H1 (cell line): ENCODE measurements around the gene ZNF385B. TPM values are rescaled to one million over a fixed set of nuclear protein-coding genes. Genes with fewer than 3 reads are reported as not detected.

ENCODE experiments used
- CTCF ChIA-PET: fragments of 300-600 bp; sonication (Branson Sonifier 250); formaldehyde crosslinking; loops from one replicate; lab custom pipeline; 2021; ENCODE audit not compliant: partially characterized antibody; lab: Charles Lee
- POLR2A ChIA-PET: fragments of 300-600 bp; sonication (Branson Sonifier 250); formaldehyde crosslinking; loops from one replicate; lab custom pipeline; 2021; ENCODE audit warnings: inconsistent platforms; ENCODE audit not compliant: partially characterized antibody; lab: Charles Lee
- DNase-seq, 2 experiments: peaks; one replicate each; pipeline versions ENCODE4 v3.0.0 to v3.0.0-alpha.2; 2010 to 2022; ENCODE audit warnings: low spot score in 2 of 2, low read depth in 1 of 2, mixed read lengths in 1 of 2
- FAIRE-seq: peaks from 2 replicates; lab custom pipeline; 2011; peaks lifted over from hg19 to GRCh38; lab: Jason Lieb, UNC
- H2AFZ ChIP-seq: 2 replicates; pipeline ENCODE4 v1.8.1; 2012; ENCODE audit warnings: low read length, inconsistent platforms
- H2AK5ac ChIP-seq: 2 replicates; pipeline ENCODE4 v1.6.1; 2013; ENCODE audit warnings: low read depth, low read length
- H2BK120ac ChIP-seq: replicated peaks from 2 replicates; pipeline ENCODE3; 2013; ENCODE audit warnings: low read depth, low read length, inconsistent platforms
- H2BK12ac ChIP-seq: 2 replicates; pipeline ENCODE4 v1.6.1; 2013; ENCODE audit warnings: low read depth, low read length
- H2BK15ac ChIP-seq: 2 replicates; pipeline ENCODE4 v1.6.1; 2013; ENCODE audit warnings: low read length
- H2BK20ac ChIP-seq: 2 replicates; pipeline ENCODE4 v1.6.1; 2013; ENCODE audit warnings: low read length
- H2BK5ac ChIP-seq: 2 replicates; pipeline ENCODE4 v1.6.1; 2013; ENCODE audit warnings: low read depth, low read length
- H3K14ac ChIP-seq: 2 replicates; pipeline ENCODE4 v1.6.1; 2013; ENCODE audit warnings: inconsistent platforms; ENCODE audit not compliant: insufficient read length
- H3K18ac ChIP-seq: 2 replicates; pipeline ENCODE4 v1.6.1; 2013; ENCODE audit warnings: low read length; ENCODE audit errors: extremely low read depth
- H3K23ac ChIP-seq: 2 replicates; pipeline ENCODE4 v1.6.1; 2013; ENCODE audit warnings: inconsistent platforms; ENCODE audit not compliant: insufficient read length
- H3K23me2 ChIP-seq: 2 replicates; pipeline ENCODE4 v1.6.1; 2013; ENCODE audit warnings: low read depth, low read length
- H3K27ac ChIP-seq: 2 replicates; pipeline ENCODE4 v1.6.1; 2011; ENCODE audit warnings: low read depth, low read length, inconsistent platforms
- H3K27me3 ChIP-seq, 4 experiments: replicated peaks in 1 of 4; 1 replicate in 1 of 4; 2 replicates in 3 of 4; pipeline versions ENCODE4 v1.6.1 to v1.8.1; 2011 to 2013; ENCODE audit warnings: low read length in 3 of 4, mild to moderate bottlenecking in 3 of 4, inconsistent platforms in 2 of 4, mixed read lengths in 2 of 4, moderate library complexity in 1 of 4; ENCODE audit not compliant: control insufficient read depth in 3 of 4, insufficient read depth in 3 of 4; ENCODE audit errors: extremely low read depth in 1 of 4
- H3K36me3 ChIP-seq, 4 experiments: 2 replicates each; pipeline versions ENCODE4 v1.6.1 to v1.8.1; 2011 to 2013; ENCODE audit warnings: mild to moderate bottlenecking in 4 of 4, low read length in 3 of 4, moderate library complexity in 2 of 4, control low read depth in 1 of 4, inconsistent platforms in 1 of 4; ENCODE audit not compliant: insufficient read depth in 4 of 4, control insufficient read depth in 2 of 4
- H3K4ac ChIP-seq: replicated peaks from 2 replicates; pipeline ENCODE3; 2013; ENCODE audit warnings: low read length, low read depth, mixed read lengths, inconsistent platforms; ENCODE audit not compliant: insufficient read length
- H3K4me1 ChIP-seq, 4 experiments: replicated peaks in 1 of 4; 1 replicate in 1 of 4; 2 replicates in 3 of 4; pipeline versions ENCODE4 v1.6.1 to v1.8.1; 2011 to 2013; ENCODE audit warnings: low read length in 3 of 4, inconsistent platforms in 2 of 4, mixed read lengths in 1 of 4; ENCODE audit not compliant: insufficient read depth in 4 of 4, control insufficient read depth in 3 of 4
- H3K4me2 ChIP-seq, 2 experiments: 2 replicates each; pipeline versions ENCODE4 v1.6.1 to v1.8.1; 2011 to 2013; ENCODE audit warnings: low read depth in 2 of 2, low read length in 2 of 2, control low read depth in 1 of 2, inconsistent platforms in 1 of 2, mild to moderate bottlenecking in 1 of 2; ENCODE audit not compliant: insufficient read depth in 1 of 2
- H3K4me3 ChIP-seq, 4 experiments: fragments of 200-600, 300-600 bp in 1 of 4; sonication (generic), shearing (Covaris generic), sonication (Bioruptor Twin) in 1 of 4; 2 replicates each; pipeline versions ENCODE4 v1.5.1 to v1.8.1; 2011 to 2016; ENCODE audit warnings: low read length in 4 of 4, low read depth in 3 of 4, control low read depth in 2 of 4, inconsistent platforms in 2 of 4, mild to moderate bottlenecking in 2 of 4, mixed read lengths in 1 of 4, moderate library complexity in 1 of 4; ENCODE audit not compliant: insufficient read depth in 2 of 4; ENCODE audit errors: extremely low read depth in 1 of 4
- H3K56ac ChIP-seq: replicated peaks from 2 replicates; pipeline ENCODE3; 2013; ENCODE audit warnings: low read depth, mild to moderate bottlenecking, mixed read lengths, low read length, inconsistent platforms; ENCODE audit not compliant: insufficient read length
- H3K79me1 ChIP-seq: 2 replicates; pipeline ENCODE4 v1.6.1; 2013; ENCODE audit warnings: low read depth, low read length, control low read depth
- H3K79me2 ChIP-seq, 2 experiments: 2 replicates each; pipeline versions ENCODE4 v1.6.1 to v1.8.1; 2012 to 2013; ENCODE audit warnings: low read length in 2 of 2, mild to moderate bottlenecking in 2 of 2, inconsistent platforms in 1 of 2; ENCODE audit not compliant: insufficient read depth in 2 of 2, control insufficient read depth in 1 of 2
- H3K9ac ChIP-seq, 4 experiments: replicated peaks in 1 of 4; 1 replicate in 1 of 4; 2 replicates in 3 of 4; pipeline versions ENCODE4 v1.6.1 to v1.8.1; 2011 to 2013; ENCODE audit warnings: low read depth in 3 of 4, low read length in 3 of 4, control low read depth in 2 of 4, mild to moderate bottlenecking in 2 of 4, moderate library complexity in 2 of 4, inconsistent platforms in 1 of 4; ENCODE audit errors: extremely low read depth in 1 of 4
- H3K9me3 ChIP-seq, 2 experiments: 2 replicates each; pipeline versions ENCODE4 v1.6.1 to v1.8.1; 2012 to 2013; ENCODE audit warnings: mild to moderate bottlenecking in 2 of 2, moderate library complexity in 2 of 2, control low read depth in 1 of 2, inconsistent platforms in 1 of 2, low read depth in 1 of 2, low read length in 1 of 2, mixed read lengths in 1 of 2; ENCODE audit not compliant: insufficient read depth in 2 of 2
- H4K20me1 ChIP-seq, 2 experiments: replicated peaks in 1 of 2; 2 replicates each; pipeline versions ENCODE3 to v1.8.1; 2011 to 2013; ENCODE audit warnings: inconsistent platforms in 2 of 2, low read length in 2 of 2, mild to moderate bottlenecking in 1 of 2; ENCODE audit not compliant: insufficient read depth in 2 of 2, control insufficient read depth in 1 of 2
- H4K5ac ChIP-seq: 2 replicates; pipeline ENCODE4 v1.6.1; 2013; ENCODE audit warnings: low read length, low read depth, mixed read lengths, inconsistent platforms; ENCODE audit not compliant: insufficient read length
- H4K8ac ChIP-seq: 2 replicates; pipeline ENCODE4 v1.8.0; 2013; ENCODE audit warnings: mild to moderate bottlenecking, moderate library complexity, low read length, inconsistent platforms; ENCODE audit not compliant: insufficient read depth; ENCODE audit errors: extremely low read depth
- H4K91ac ChIP-seq: replicated peaks from 2 replicates; pipeline ENCODE3; 2013; ENCODE audit warnings: low read length, mixed read lengths, inconsistent platforms; ENCODE audit not compliant: insufficient read length
- CBX8 ChIP-seq: fragments of 300-800, 300-1000 bp; sonication (generic); IDR thresholded peaks from 2 replicates; pipeline ENCODE4 v1.7.1; 2016; ENCODE audit warnings: low read depth, low read length, borderline replicate concordance
- CEBPB ChIP-seq: IDR thresholded peaks from 2 replicates; pipeline ENCODE4 v1.6.1; 2012; ENCODE audit warnings: low read depth, low read length
- CTBP2 ChIP-seq: IDR thresholded peaks from 2 replicates; pipeline ENCODE4 v1.7.0; 2011; ENCODE audit warnings: borderline replicate concordance, mild to moderate bottlenecking, moderate library complexity, mixed read lengths, low read length; ENCODE audit not compliant: insufficient read depth, insufficient read length
- EP300 ChIP-seq, 2 experiments: IDR thresholded peaks; 1 replicate in 1 of 2; 2 replicates in 1 of 2; pipeline ENCODE4 v1.6.1; 2011 to 2012; ENCODE audit warnings: low read depth in 2 of 2, low read length in 2 of 2, mild to moderate bottlenecking in 2 of 2, borderline replicate concordance in 1 of 2, inconsistent platforms in 1 of 2, moderate library complexity in 1 of 2
- RXRA ChIP-seq: IDR thresholded peaks from 2 replicates; pipeline ENCODE4 v1.6.1; 2011; ENCODE audit warnings: low read depth, mild to moderate bottlenecking, low read length, moderate library complexity; ENCODE audit not compliant: insufficient read depth
- TAF1 ChIP-seq: IDR thresholded peaks from 2 replicates; pipeline ENCODE4 v1.6.1; 2011; ENCODE audit warnings: mild to moderate bottlenecking, low read depth, low read length
- WGBS, 2 experiments: shearing (Covaris generic) in 1 of 2; methylation state at CpG; one replicate each; pipeline versions ENCODE4 v1.1.6 to v1.1.7; 2013 to 2015; ENCODE audit warnings: low lambda C conversion rate in 2 of 2, mixed read lengths in 2 of 2, inconsistent platforms in 1 of 2, low coverage in 1 of 2, missing lambda C conversion rate in 1 of 2; ENCODE audit not compliant: insufficient replicate concordance in 2 of 2, insufficient coverage in 1 of 2, insufficient read length in 1 of 2; ENCODE audit errors: extremely low coverage in 1 of 2, missing lambda C conversion rate in 1 of 2; 5-methylcytosine and 5-hydroxymethylcytosine counted together
- polyA plus RNA-seq, 7 experiments: library from polyadenylated mRNA; depleted of rRNA in 3 of 7; stranded (reverse) in 5 of 7; unstranded in 2 of 7; fragments of >200 nt in 5 of 7; fragments of 200-250 nt in 2 of 7; gene quantifications; 1 replicate in 5 of 7; 2 replicates in 1 of 7; 4 replicates in 1 of 7; pipeline versions ENCODE4 v1.2.1 to v1.2.3, GENCODE V29; 2011 to 2013; ENCODE audit warnings: missing spikeins in 2 of 7, mixed read lengths in 2 of 7
- total RNA-seq: library from RNA; stranded (reverse); fragmentation: NEBNext Ultra II Directional; extraction: Animal tissue kit (Norgen Biotek cat#: 25700); gene quantifications from 2 replicates; pipeline ENCODE4 v1.2.1, GENCODE V29; 2021
- TF ChIP-seq, protein P1 (sequence below), 3 experiments: IDR thresholded peaks; 1 replicate in 2 of 3; 2 replicates in 1 of 3; pipeline versions ENCODE4 v1.5.1 to v1.6.1; 2011; ENCODE audit warnings: low read length in 3 of 3, mild to moderate bottlenecking in 3 of 3, inconsistent platforms in 2 of 3, low read depth in 1 of 3, moderate library complexity in 1 of 3; ENCODE audit not compliant: insufficient read depth in 1 of 3; ENCODE audit errors: control extremely low read depth in 1 of 3
- TF ChIP-seq, protein P2 (sequence below): IDR thresholded peaks from 2 replicates; pipeline ENCODE4 v1.6.1; 2012; ENCODE audit warnings: low read length, inconsistent platforms

The ZNF385B gene
- total and polyA plus RNA-seq, 2 of the 8 experiments (the other 6 are each of a cell fraction or from before 2014, with no cell fraction given): 1.1 to 3.7 TPM

DNA sequence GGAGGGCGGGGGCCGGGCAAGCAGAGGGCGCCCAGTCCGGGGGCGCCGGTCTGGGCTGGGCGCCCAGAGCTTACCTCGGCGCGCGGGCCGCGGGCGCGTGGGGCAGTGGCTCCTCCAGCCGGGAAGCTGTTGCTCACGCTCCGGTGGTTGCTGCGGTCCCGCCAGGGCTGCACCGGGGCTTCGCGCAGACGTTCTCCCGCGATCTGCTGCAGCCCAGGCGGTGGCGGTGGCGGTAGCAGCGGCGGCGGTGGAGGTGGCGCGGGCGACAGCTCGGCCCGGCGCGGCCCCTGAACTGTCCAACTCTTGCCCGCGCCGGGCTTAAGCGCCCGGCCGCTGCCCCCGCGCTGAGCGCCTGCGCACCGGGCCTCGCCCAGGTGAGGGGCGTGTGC lies 391 bp downstream of the ZNF385B start:
- no peak overlapping the region for H2BK15ac ChIP-seq
- no peaks in the 10 kb centered on the region for H4K20me1 ChIP-seq
- H3K27ac ChIP-seq: no peak overlapping the region
- no peak overlapping the region for H2BK20ac ChIP-seq
- H4K8ac ChIP-seq: no peak overlapping the region
- H2BK120ac ChIP-seq: no peak overlapping the region
- H3K56ac ChIP-seq: no peak overlapping the region
- 0 out of 2 replicates have a peak overlapping the region, but pooled peaks have one; percentile 26 for H2AFZ ChIP-seq
- WGBS, 2 experiments: 0% methylated on average over 12 of the region's 52 CpGs; no CpG with 5 or more reads in 1 of the 2 experiments
- ChIA-PET CTCF (interaction anchor here (1.2 kb wide), 1 partner anchor 10 kb away, joined by 3 read pairs; no protein-coding TSS in a partner anchor), POLR2A (interaction anchor here (1.1 to 1.5 kb wide), 2 partner anchors 9 to 38 kb away, joined by 3 read pairs; no protein-coding TSS in a partner anchor)
- H3K4me3 ChIP-seq: peak overlapping the region; percentile 71 to 84 (median 78)
- peak overlapping the region; percentile 75 to 89 for H3K4me2 ChIP-seq
- H4K5ac ChIP-seq: no peak overlapping the region
- no peak overlapping the region for H3K14ac ChIP-seq
- no peak overlapping the region for H4K91ac ChIP-seq
- peak overlapping the region in 3 of 4 experiments; percentile 20 to 40 (median 39); a peak in 3 of 7 replicates for H3K9ac ChIP-seq
- no peak overlapping the region for H3K4ac ChIP-seq
- H3K18ac ChIP-seq: peak overlapping the region; percentile 88
- no peak for FAIRE-seq
- no peak overlapping the region for H2AK5ac ChIP-seq
- H3K79me1 ChIP-seq: no peaks in the 10 kb centered on the region
- H3K23ac ChIP-seq: no peak overlapping the region
- H3K4me1 ChIP-seq: peaks cover 0 to 7% (median 2%) of the 10 kb centered on the region in 4 experiments; a peak in 5 of 7 replicates
- peak in 1 of 2 experiments; percentile 77 for DNase-seq
- no peaks in the 10 kb centered on the region for H3K36me3 ChIP-seq
- H2BK12ac ChIP-seq: no peak overlapping the region
- H3K79me2 ChIP-seq: no peaks in the 10 kb centered on the region
- H3K27me3 ChIP-seq: peaks cover 6 to 37% (median 18%) of the 10 kb centered on the region in 4 experiments
- no peak overlapping the region for H2BK5ac ChIP-seq
- no peaks in the 10 kb centered on the region for H3K9me3 ChIP-seq
- peaks cover 5% of the 10 kb centered on the region; the same call in 1 of the 2 replicates for H3K23me2 ChIP-seq
- TF ChIP-seq EP300 (IDR thresholded peaks at IDR 0.05; ENCODE audit: borderline replicate concordance in 1 of 2, low read depth in 2 of 2, low read length in 2 of 2) (no peak), TAF1 (0 out of 2 replicates have a peak, but pooled peaks have one; percentile 30), CBX8 (no peak), RXRA (no peak), CTBP2 (no peak), CEBPB (no peak)
- TF ChIP-seq, protein P1, sequence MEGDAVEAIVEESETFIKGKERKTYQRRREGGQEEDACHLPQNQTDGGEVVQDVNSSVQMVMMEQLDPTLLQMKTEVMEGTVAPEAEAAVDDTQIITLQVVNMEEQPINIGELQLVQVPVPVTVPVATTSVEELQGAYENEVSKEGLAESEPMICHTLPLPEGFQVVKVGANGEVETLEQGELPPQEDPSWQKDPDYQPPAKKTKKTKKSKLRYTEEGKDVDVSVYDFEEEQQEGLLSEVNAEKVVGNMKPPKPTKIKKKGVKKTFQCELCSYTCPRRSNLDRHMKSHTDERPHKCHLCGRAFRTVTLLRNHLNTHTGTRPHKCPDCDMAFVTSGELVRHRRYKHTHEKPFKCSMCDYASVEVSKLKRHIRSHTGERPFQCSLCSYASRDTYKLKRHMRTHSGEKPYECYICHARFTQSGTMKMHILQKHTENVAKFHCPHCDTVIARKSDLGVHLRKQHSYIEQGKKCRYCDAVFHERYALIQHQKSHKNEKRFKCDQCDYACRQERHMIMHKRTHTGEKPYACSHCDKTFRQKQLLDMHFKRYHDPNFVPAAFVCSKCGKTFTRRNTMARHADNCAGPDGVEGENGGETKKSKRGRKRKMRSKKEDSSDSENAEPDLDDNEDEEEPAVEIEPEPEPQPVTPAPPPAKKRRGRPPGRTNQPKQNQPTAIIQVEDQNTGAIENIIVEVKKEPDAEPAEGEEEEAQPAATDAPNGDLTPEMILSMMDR (IDR thresholded peaks at IDR 0.05; ENCODE audit: control extremely low read depth in 1 of 3, insufficient read depth in 1 of 3, low read depth in 1 of 3, low read length in 3 of 3): peak in 1 of 3 experiments; percentile 1; a peak in 1 of 4 replicates
- TF ChIP-seq, protein P2, sequence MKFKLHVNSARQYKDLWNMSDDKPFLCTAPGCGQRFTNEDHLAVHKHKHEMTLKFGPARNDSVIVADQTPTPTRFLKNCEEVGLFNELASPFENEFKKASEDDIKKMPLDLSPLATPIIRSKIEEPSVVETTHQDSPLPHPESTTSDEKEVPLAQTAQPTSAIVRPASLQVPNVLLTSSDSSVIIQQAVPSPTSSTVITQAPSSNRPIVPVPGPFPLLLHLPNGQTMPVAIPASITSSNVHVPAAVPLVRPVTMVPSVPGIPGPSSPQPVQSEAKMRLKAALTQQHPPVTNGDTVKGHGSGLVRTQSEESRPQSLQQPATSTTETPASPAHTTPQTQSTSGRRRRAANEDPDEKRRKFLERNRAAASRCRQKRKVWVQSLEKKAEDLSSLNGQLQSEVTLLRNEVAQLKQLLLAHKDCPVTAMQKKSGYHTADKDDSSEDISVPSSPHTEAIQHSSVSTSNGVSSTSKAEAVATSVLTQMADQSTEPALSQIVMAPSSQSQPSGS: no peak
